ENCODE results near the gene FOXG1. TPM values are rescaled to one million over a fixed set of nuclear protein-coding genes. Genes with fewer than 3 reads are reported as not detected.

The FOXG1 gene
- total RNA-seq, 1 donor from 2014 or later: not detected

DNA sequence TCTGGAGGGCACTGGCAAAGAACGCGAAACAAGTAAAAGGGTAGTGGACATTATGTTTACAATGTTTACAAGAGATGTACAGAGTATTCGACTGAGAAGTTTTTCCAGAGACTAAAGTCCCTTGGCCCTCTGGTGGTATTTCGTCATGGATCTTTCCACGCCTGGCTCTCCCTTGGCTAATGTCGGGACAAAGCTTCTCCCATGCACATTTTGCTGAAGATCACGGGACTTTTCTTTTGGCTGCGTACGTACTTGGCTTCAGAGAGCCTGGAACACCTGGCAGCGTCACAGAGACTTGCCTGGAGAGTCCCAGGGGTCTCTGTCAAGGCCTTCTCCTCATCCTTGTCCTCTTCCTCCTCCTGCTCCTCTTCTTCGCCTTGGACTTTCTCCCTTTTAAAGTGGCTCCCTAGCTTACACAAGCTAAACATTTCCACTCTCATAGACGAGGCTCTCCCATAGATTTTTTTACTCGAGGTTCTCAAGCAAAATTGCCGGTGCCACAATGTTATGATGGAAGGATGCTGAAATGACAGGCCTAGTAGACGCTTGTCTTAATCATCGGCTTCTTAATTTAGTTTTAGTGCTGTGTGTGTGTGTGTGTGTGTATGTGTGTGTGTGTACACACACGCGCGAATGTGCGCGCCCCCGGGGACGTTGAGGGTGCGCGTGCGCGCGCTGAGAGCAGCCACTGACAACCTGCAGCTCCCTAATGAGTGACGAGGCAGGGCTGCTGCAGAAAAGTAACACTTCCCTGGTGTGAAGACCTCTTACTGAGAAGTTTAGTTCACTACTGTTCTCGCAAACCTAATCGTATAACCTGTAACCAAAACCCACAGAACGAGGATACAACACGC, 4.9 kb upstream of the FOXG1 start:
- no peak for DNase-seq (ENCODE audit: extremely low read depth, low read depth, low spot score)

DNA sequence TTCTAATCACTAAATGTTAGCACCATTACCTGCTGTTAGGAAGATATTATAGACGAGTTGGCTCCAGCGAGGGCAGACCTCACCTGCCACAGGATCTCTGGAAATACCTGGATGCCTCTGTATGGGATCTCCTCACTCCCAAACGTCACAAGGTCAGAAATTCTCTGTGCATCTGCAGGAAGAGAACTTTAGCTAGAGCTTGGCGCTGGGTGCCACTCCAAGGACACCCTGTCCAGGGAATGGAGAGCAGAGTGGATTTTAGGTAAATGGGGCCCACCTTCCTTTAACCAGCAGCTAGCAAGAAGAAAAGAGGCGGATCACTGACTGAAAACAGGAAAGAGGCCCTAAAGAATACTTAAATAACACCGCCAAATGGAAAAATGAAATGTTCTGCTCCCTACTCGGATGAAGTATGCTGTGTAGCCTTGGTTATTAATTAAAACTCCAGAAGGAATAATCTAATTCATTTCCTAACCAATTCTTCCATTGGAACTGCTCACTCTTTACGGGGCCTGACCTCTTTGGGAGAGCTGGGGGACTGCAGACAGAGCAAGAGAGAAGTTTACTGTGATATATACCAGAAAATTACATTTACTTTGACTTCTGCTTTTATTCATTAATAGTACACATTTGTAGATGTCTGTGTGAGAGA, 4.2 kb upstream of the FOXG1 start:
- no peak for DNase-seq (ENCODE audit: extremely low read depth, low read depth, low spot score)

DNA sequence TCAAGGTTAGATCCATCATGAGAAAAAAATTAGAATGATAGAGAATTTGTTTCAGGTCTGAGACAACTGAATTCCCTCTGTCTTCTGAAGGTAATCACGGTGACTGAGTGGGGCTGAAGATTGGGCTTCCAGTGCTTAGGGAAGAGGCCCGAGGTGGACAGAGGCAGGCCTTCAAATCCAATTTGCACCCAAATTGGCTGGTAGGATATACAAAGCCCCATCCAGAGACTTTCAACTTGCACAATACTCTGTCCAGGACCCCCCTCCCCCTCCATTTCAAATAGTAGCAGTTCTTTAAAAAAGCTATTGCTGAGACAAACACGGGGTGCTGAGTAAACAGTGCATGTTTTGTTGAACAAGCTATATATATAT, 3.6 kb upstream of the FOXG1 start:
- DNase-seq (ENCODE audit: extremely low read depth, low read depth, low spot score): no peak

DNA sequence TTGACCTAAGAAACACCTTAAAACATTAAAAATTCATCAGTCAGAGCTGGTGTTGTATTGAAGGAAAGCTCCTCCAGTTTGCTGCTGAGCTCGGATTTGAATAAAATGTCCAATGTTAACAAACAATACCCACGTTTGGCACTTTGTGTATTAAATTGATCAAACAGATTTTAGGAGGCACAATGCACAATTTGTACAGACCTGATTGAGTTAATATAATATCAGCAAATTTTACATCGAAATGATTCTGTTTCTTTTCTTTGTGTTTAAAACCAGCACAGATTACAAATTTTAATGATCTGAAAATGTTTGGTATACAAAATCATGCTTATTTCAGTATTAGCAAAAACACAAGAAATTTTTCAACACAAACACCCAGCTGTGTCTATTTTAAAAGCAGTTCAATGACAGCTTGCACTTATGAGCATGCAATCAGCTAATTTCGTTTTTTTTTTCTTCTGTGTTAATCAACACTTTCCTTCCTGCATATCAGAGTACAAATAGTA, 2.8 kb upstream of the FOXG1 start:
- no peak for DNase-seq (ENCODE audit: extremely low read depth, low read depth, low spot score)

DNA sequence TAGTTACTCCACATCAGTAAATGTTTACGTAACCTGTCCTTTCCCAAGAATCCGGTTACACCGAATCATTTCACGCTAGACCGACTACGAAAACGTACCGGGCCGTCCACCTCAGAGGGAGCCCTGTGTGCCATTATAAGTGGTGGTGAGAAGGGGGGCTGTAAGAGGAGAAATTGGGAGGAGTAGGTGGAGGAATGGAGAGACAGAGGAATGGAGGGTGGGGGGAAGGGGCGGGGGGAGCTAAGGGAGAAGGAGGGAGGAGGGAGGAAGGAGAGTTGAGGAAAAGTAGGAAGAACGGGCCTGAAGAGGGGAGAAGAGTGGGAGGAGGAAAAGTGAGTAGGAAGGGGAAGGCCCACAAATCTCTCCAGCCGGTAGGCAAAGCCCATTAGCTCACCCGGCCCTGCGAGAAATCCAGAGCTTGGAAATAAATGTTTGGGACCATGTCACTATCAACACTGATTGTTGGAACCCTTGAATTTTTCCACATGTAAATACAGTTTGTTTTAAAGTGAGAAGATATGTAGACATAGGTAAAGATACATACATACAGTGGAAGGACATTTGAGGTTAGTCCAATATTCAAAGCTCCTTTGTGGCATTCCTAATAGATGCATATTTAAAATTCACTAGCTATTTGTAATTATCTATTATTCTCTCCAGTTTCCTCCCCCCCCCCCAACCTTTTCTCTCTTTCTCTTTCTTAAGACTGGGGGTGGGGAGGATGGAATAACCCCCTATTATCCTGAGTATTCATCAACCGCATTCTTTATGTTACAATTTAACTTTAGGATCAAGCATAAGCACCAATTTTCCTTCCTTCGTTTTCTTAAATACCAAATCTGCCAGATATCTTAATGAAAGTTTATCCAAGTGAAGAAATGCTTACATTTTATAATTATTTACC, 2.1 kb upstream of the FOXG1 start:
- DNase-seq (ENCODE audit: extremely low read depth, low read depth, low spot score): no peak

DNA sequence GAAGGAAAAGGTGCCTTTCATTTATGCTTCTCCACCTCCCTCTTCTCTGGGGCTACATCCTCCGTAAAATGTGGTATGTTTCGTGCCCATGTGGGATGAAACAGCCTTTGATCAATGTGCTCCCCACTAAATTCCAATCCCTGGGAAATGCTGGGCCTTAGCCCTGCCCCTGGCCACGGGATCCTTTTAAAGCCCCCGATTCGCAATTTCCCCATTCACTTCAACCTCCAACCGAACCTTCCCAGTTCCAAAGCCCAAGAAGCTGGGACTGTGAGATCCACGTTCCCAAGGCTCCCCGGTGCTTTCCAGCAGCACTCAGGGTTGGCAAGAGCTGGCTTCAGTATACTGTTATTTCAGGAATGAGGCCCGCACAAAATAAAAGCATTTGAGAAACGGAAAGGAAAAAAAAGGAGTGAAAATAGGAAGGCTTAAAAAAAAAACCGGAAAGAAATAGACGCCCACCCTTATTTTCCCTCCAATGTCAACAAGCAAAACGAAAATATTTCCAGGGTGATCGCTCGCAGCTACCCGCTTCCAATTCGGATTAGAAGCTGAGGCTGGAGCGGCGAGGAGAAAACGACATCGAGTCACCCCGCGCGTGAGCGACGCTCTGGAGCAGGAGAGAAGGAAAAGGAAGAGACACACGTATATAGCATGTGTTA, 1.3 kb upstream of the FOXG1 start:
- DNase-seq (ENCODE audit: extremely low read depth, low read depth, low spot score): no peak

GRCh38 chr14:28765831-28766468, 637 bp upstream of the FOXG1 start:
- no peak for DNase-seq (ENCODE audit: extremely low read depth, low read depth, low spot score)

GRCh38 chr14:28767030-28767852, 654 bp downstream of the FOXG1 start:
- no peak for DNase-seq (ENCODE audit: extremely low read depth, low read depth, low spot score)

DNA sequence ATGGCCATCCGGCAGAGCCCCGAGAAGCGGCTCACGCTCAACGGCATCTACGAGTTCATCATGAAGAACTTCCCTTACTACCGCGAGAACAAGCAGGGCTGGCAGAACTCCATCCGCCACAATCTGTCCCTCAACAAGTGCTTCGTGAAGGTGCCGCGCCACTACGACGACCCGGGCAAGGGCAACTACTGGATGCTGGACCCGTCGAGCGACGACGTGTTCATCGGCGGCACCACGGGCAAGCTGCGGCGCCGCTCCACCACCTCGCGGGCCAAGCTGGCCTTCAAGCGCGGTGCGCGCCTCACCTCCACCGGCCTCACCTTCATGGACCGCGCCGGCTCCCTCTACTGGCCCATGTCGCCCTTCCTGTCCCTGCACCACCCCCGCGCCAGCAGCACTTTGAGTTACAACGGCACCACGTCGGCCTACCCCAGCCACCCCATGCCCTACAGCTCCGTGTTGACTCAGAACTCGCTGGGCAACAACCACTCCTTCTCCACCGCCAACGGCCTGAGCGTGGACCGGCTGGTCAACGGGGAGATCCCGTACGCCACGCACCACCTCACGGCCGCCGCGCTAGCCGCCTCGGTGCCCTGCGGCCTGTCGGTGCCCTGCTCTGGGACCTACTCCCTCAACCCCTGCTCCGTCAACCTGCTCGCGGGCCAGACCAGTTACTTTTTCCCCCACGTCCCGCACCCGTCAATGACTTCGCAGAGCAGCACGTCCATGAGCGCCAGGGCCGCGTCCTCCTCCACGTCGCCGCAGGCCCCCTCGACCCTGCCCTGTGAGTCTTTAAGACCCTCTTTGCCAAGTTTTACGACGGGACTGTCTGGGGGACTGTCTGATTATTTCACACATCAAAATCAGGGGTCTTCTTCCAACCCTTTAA, 1.5 kb downstream of the FOXG1 start:
- DNase-seq (ENCODE audit: extremely low read depth, low read depth, low spot score): no peak

DNA sequence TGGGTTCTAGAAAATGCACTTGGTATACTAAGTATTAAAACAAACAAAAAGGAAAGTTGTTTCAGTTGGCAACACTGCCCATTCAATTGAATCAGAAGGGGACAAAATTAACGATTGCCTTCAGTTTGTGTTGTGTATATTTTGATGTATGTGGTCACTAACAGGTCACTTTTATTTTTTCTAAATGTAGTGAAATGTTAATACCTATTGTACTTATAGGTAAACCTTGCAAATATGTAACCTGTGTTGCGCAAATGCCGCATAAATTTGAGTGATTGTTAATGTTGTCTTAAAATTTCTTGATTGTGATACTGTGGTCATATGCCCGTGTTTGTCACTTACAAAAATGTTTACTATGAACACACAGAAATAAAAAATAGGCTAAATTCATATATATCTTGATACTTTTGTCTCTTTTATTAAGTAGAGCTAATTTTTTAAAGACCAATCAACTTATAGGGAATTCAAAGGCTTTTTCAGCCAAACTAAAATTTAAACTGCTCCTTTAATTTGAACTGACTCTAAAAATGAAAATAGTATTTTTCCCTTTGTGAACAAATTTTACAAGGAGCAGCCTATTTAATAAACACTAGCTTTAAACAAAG, 2.8 kb downstream of the FOXG1 start:
- no peak for DNase-seq (ENCODE audit: extremely low read depth, low read depth, low spot score)

DNA sequence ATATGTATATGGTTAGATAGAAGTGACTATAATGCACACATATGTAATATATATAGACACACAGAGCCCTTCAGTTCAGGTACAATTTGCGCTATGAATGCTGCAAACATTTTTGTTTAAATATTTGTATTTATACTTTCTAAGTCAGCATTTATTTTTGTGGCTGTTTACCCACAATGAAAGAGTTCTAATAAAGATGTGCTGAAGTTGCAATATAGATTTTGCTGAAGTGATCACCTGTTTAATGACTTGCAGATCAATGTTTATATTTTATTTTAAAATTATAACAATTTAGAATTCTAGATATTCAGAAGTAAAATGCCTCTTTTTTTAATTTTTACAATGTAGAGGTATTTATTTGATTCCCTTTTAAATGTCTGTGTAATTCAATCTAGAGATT, 3.5 kb downstream of the FOXG1 start:
- no peak for DNase-seq (ENCODE audit: extremely low read depth, low read depth, low spot score)

- no peak for DNase-seq (ENCODE audit: extremely low read depth, low read depth, low spot score)
Measured at GRCh38 chr14:28770630-28771029, 4.0 kb downstream of the FOXG1 start.

DNA sequence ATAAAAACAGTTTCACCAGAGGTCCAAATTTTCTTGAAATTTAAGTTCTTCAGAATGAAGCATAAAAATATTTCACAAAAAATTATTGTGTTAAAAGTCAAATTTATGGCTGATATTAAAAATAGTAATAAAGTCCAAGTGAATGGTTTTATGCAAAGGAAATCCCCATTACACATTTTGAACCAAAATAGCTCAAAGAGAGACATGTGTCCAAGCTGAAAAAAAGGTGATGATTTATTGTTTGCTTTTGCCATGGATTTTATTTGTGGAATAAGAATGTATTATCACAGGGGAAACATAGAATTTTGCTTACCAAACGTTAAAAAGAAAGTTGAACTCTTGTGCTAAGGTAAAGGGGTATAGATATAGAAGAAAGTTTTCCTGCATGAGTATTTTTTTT, 4.6 kb downstream of the FOXG1 start:
- no peak for DNase-seq (ENCODE audit: extremely low read depth, low read depth, low spot score)

DNA sequence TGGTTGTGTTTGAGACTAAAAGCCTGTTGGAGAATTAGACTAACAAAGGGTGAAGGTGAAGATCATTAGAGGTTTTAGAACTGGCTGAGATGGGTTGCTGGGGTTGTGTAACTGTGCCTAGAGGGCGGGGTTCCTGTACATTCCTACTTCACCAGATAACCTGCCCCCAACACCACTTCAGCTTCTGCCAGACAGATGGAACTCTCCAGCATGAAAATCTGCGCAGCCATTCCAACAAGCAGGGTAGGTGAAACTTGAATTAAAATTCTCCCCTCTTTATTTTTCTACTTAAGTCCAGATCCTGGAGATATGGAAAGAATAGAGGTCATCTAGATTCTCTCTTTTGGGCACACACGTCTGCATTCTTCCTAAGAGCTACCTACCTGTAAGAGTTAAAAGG, 6.0 kb downstream of the FOXG1 start:
- no peak for DNase-seq (ENCODE audit: extremely low read depth, low read depth, low spot score)

GRCh38 chr14:28773176-28773575, 6.6 kb downstream of the FOXG1 start:
- no peak for DNase-seq (ENCODE audit: extremely low read depth, low read depth, low spot score)

- DNase-seq (ENCODE audit: extremely low read depth, low read depth, low spot score): no peak
Measured at GRCh38 chr14:28773861-28774691, 7.5 kb downstream of the FOXG1 start.

All from glomerular endothelial cell (primary cell).